Sciatic nerve (tissue), 2 donors: ENCODE data around the gene SREK1IP1. TPM values are rescaled to one million over a fixed set of nuclear protein-coding genes. Genes with fewer than 3 reads are reported as not detected.

Experiments
- ATAC-seq: fragments of 200-7000 bp; cut with Tn5 transposase; one replicate; pipeline ENCODE4 v1.9.1; 2020; ENCODE audit warnings: mild to moderate bottlenecking, moderate library complexity
- DNase-seq: peaks from one replicate; pipeline ENCODE4 v3.0.0-alpha.2; 2020; ENCODE audit warnings: low spot score
- intact Hi-C: fragments of 100-400 bp; cut with DNase I; formaldehyde crosslinking; loops from one replicate; pipeline ENCODE4 v1.14.2; 2022
- total RNA-seq: library from RNA; stranded (reverse); fragmentation: NEBNext Ultra II Directional; extraction: Animal tissue kit (Norgen Biotek cat#: 25700); gene quantifications from one replicate; pipeline ENCODE4 v1.2.1, GENCODE V29; 2021
- donor health status: DM: no; HTN: no; CAD: no.
- donor health status: DM: no; HTN: no; CAD: no.

Gene SREK1IP1
- 21.6 TPM for total RNA-seq

DNA sequence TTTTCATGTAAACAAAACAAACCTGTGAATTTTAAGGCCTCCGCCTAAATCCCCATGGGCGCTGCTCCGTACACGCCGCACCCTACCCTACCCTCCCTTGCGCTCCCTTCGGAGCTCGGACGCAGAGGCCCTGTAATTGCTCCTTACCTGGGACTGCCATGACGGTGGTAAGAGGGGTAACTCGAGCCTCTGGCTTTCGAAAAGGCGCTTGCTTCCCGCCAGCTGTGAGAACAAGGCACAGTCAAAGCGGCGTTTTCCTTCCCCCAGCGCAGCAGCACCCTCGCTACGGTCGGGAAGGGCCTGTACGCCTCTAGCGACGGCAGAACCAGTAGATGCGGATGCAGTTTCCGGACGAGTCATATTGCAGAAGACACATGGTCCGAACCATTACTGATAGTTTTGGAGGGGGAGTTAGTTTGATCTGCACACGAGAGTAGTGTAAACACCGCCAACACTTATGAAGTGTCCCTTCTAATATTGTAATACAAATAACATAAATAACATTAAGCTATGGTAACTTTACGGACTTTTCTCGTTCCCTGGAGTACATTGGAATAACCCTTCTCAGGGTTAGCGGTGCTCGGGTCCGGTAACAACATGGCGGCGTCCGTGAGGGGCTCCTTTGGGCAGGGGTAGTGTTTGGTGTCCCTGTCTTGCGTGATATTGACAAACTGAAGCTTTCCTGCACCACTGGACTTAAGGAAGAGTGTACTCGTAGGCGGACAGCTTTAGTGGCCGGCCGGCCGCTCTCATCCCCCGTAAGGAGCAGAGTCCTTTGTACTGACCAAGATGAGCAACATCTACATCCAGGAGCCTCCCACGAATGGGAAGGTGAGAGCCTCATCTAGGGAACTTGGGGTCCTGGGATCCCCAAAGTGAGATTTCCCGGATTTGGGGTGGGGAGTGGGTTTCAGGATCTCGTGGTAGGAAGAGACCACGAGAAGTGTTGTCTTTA lies at the start of gene SREK1IP1, which contains the start of gene CWC27:
Gene SREK1IP1 (minus strand): TSS at position 334 of the 955 bp plus-strand sequence. CDS start 174 bp downstream, at position 160.
Gene CWC27 (plus strand): TSS at position 573 of the 955 bp plus-strand sequence. CDS start 217 bp downstream, at position 790.
- intact Hi-C loops, result no loop called here
- ATAC-seq (peak; percentile 99), DNase-seq (peak; percentile 86)

DNA sequence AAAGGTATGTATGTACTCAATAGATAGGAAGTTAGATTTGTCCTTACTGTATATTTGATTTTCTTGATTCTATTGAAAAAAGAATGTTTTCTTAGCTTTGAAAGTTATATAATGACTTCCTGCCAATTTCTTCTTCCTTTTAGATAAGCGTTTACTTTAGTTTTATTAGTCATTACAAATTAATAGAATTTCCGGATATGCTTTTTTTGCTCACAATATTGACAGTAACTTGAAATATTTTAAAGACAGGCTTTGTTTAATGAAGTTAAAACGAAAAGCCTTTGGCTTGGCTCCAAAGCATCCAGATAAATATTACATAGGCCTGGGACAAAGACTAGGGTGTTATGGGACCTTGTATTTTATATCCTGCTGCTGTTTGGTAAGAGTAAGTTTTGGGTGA lies 49.8 kb upstream of the SREK1IP1 start:
- no peak for DNase-seq
- intact Hi-C loops, result loop anchor here (10.0 kb wide), 1 partner anchor 667 kb away; the partner anchor contains the start of gene ADAMTS6
- ATAC-seq, result no peak

DNA sequence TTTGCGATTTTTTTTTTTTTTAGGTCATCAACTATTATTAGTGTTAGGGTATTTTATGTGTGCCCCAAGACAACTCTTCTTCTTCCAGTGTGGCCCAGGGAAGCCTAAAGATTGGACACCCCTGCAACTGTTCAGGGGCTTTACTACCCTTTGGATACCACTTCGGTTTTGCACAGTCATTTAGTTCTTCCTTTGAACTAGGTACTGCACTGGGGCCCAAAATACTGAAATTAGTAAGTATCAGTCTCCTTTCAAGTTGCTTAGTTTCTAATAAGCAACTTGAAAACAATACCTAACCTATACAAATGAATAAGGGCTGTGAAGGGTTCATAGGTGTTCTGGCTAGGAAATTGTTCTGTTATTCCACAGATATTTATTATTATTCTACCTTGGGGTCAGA lies 45.6 kb upstream of the SREK1IP1 start:
- intact Hi-C loops, result loop anchor here (10.0 kb wide), 1 partner anchor 671 kb away; the partner anchor contains the start of gene ADAMTS6
- DNase-seq (no peak), ATAC-seq (no peak)

DNA sequence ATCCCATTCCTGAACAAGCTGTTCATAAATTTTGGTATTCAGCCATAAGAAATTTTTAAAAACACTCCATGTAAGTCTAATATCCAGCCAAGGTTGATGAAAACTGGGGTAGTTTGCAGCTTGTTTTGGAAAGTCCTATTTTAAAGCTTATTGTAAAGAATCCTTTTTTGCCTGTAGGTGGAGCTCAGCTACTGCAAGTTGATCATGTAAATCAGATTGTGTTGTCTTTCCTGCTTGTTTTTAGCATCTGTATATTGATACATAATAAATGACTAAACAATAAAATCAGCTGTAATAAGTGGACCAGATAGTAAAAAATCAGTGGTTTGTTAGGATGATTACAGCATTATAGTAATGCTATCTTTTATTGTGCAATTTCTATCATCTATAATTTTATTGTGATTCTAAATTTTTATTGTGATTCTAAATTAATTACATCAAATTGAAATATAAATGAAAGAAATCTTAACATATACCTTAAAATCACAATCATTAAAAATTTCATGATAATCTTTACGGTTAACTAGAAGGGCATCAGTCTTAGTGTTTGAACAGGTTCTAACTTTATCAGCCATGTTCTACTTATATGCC lies 42.7 kb upstream of the SREK1IP1 start:
- peak; percentile 57 for ATAC-seq
- intact Hi-C loops, result loop anchor here (10.0 kb wide), 1 partner anchor 674 kb away; the partner anchor contains the start of gene ADAMTS6

DNA sequence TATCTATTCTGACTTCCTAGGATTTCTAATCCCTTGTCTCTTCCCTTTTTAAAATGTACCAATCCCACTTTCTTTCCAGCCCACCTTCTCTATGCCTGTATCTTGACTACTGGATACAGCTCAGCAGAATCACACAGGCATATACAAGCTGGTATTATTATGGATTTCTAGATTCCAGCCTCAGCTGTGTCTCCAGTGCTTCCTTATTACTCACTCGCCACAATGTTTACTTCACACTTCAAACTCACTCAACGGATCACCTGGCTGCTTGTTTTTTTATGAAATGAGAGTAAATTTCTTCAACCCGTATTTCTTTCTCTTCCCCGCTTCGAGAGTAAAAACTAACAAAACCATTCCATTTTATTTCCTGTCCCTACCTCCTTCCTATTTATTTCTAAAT lies 39.0 kb upstream of the SREK1IP1 start:
- ATAC-seq, result no peak
- intact Hi-C loops, result no loop called here
- DNase-seq, result no peak

More for the DNA sequence above, 42.7 kb upstream of the SREK1IP1 start:
- DNase-seq, result no peak

DNA sequence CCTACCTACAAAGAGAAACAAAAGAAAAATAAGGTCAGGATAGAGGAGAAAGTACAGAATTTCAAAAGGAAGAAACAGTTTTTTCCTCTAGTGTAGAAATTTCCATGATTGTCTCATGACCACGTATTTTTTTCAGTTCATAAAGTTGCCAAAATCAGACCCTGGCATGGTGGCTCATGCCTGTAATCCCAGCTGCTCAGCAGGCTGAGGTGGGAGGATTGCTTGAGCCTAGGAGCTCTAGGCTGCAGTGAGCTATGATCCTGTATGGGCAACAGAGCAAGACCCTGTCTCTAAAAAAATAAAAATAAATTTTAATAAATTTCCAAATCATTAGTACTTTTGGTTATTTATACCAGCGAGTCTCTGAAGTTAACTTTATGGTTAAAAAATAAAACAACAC lies 38.0 kb upstream of the SREK1IP1 start:
- intact Hi-C loops, result no loop called here
- DNase-seq (no peak), ATAC-seq (no peak)

DNA sequence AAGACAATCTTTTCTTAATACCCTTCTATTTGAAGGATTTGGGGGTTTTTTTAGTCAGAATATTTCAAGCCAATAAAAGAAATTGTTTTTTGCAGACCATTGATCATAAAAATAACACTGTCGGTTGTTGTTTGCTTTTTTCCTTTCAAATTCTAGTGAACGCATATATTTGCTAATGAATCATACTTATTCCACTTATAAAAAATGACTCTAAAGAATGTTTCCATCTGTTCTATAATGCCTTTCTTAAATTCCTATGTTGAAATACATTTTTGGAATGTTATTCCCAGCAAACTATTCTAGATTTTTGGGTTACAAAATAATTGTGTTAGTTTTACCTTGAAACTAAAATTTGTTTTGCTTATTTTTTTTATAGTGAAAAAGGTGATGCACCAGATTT lies 32.4 kb upstream of the SREK1IP1 start:
- ATAC-seq (no peak), DNase-seq (no peak)
- intact Hi-C loops, result no loop called here

DNA sequence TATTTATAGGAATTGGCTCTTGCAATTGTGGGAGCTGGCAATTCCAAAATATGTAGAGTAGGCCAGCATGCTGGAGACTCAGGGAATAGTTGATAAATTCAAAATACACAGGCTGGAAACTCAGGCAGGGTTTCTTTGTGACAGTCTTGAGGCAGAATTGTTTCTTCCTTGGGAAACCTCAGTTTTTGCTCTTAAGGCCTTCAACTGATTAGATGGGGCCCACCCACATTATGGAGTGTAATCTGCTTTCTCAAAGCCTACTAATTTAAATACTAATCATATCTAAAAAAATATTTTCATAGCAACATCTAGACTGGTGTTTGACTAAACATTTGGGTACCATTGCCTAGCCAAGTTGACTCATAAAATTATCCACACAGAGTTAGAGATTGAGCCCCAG lies 27.8 kb upstream of the SREK1IP1 start:
- intact Hi-C loops, result no loop called here
- DNase-seq, result no peak
- no peak for ATAC-seq

DNA sequence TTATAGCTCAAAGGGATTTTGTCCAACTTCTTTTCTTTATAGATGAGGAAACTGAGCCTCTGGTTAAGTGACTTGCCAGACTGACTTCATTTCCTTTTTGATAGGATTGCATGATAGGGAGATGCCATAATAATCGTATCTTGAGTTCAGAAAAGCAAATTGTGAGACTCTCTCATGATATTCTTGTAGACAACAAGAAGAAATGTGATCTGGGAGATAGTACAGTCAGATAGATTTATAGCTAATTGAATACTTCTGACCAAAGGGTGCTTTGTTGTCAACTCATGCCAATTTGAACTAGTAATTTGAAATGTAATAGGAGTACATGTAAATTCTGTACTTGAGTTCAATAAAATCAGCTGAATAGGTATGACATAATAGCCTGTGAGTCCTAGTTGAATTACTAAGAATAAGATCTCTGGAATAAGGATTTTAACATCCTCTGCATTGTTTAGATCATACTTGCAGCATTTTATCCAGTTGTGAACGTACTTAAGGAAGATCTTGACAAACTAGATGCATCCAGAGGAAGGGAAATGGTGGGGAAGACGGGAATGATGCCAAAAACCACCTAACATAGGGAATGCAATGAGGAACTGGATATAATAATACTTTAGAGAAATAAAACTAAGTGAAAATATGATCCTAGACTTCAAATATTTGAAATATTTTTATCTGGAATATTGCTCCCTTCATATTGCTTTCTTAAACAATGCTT lies 25.7 kb upstream of the SREK1IP1 start:
- intact Hi-C loops, result no loop called here
- ATAC-seq (no peak), DNase-seq (no peak)

DNA sequence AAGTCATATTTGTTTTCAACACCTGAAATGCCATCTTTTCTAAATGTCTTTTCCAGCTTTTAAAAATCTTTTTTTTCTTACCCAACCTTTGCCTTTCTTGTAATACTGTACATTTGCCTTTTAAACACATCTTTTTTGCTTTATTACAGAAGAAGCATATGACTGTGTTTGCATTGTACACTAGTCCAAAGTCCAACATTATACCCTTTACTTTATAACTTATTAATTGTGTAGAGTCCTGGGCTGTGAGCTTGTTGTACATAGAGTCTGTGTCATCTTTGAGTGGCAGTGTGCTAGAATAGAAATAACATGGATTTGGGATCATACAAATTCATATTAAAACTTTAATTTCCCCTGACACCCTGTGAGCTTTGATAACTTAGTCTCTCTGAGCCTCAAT lies 24.0 kb upstream of the SREK1IP1 start:
- no peak for ATAC-seq
- no peak for DNase-seq
- intact Hi-C loops, result no loop called here

DNA sequence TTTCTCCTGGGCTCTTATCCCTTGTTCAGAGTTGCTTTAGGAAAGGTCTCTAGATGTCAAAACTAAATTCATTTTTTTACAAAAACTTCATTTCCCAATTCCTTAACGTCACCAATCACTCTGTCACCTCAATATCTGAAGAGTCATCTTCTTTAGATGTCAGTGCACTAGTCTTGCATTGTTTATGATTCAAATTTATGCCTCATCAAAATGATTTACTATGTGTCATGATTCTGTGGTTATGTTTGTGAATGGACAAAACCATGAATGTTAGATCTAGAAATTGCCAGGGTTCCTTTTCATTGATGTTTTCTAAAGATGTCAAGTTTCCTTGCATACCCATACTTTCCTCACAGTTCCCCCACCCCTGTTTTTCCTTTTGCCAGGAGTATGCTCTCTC lies 21.7 kb upstream of the SREK1IP1 start:
- ATAC-seq (no peak), DNase-seq (no peak)
- intact Hi-C loops, result no loop called here

DNA sequence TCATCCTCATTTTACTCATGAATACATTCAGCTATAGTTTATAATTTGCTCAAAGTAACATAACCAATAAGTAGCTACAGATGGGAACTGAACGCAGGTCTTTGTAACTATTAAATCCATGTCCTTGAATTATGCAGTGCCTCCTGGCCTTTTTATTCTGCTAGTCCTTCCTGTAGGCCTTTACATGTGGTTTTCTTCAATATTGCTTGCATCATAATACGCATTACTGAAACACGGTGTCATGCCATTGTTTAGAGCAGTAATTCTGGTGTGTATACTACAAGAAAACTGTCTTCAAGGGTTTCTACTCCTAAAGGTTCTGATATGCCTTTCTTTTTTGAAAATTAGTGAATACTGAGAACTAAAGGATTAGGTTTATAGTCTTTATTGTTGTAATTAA lies 21.0 kb upstream of the SREK1IP1 start:
- DNase-seq (no peak), ATAC-seq (no peak)
- intact Hi-C loops, result no loop called here

DNA sequence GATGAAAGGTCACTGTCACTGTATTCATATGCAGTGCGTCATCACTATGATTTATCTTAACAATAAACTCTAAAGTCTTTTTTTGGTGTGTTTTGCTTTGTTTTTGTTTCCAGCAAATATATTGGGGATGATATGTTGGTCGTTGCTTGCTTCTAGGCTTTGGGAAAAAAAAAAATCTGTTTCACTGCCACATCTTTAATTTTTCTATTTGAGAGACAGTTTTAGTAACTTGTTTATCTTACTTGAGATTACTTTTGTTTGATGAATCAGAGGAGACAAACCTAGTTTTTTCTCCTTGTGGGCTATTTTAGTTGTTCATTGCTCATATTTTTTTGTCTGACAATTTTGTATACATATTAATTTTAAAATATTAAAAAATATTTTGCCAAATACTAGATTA lies 19.7 kb upstream of the SREK1IP1 start:
- ATAC-seq, result no peak
- DNase-seq, result no peak
- intact Hi-C loops, result no loop called here

DNA sequence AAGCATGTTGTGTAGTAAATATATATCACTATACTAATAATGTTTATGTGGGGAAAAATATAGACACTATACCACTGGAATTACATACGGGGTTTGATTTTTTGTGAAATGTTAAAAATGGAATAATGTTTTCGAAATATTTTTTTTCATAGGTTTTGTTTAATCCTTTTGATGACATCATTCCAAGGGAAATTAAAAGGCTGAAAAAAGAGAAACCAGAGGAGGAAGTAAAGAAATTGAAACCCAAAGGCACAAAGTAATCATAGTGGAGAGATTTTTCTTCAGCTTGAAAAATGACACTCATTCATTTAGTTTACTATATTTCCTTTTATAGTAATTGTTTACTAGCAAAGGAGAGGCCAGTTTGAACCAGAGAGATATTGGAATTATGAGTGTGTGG lies 17.9 kb upstream of the SREK1IP1 start:
- DNase-seq (no peak), ATAC-seq (no peak)
- intact Hi-C loops, result no loop called here

DNA sequence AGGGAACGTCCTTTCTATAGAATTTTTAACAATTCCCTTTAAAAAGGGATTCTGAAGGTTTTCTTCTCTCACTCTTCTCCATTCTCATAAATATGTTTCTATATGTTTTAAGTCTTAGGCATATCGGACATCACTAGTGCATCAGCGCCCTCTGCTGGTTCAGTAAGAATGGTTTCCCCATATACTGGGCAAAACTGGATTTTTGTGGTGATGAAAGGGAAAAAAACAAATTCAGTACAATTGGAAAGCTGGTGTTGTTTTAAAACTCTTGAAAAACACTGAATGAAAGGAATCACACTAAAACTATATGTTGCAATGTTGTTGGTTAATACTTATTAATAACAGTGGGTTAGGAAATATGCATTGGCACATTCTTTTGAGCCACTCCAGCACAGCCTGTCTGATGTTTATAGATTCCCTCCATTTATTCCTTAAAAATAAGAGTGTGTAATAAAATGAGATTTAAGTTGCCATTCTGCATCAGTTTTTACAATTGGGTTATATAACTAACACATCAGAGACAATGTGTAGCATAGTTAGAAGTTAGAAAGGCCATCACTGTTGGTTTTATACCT lies 16.0 kb upstream of the SREK1IP1 start:
- ATAC-seq (peak; percentile 72), DNase-seq (peak; percentile 84)
- intact Hi-C loops, result no loop called here

DNA sequence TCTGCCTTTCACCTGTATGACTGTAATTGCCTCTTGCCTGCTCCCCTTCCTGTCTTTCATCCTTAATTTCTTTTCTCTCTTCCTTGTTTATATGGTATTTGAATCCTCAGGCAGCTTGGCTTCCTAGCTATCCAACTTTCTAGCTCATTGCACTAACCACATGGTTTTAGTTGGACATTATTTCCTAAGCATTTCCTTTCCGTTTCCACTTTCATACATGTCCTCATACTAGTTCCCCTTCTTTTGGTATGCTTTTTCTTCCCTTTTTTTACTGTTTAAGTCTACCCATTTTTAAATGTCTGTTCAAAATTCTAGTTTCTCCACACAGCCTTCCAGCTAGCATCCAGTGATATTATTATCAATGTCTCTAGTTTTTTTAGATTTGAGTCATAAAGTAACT lies 6.8 kb upstream of the SREK1IP1 start:
- no peak for DNase-seq
- intact Hi-C loops, result no loop called here
- ATAC-seq, result no peak

DNA sequence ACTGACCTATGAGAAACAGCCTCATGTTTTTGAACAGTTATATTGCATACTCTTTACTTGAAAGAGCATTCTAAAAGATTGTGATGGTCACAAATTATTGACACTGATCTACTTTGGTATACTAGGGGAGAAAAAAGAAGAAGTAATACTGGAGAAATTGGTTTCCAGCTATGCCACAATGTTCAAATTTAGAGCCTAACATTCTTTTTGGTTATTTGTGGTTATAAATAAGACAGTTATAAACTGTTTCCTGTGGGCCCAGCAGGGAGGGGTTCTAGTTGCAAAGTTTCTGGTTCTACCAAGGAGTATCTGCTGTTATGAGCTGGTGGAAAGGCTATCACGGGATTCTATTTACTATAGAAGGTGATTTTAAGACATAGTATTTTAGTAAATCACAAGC lies 5.0 kb upstream of the SREK1IP1 start:
- DNase-seq (no peak), ATAC-seq (no peak)
- intact Hi-C loops, result no loop called here

DNA sequence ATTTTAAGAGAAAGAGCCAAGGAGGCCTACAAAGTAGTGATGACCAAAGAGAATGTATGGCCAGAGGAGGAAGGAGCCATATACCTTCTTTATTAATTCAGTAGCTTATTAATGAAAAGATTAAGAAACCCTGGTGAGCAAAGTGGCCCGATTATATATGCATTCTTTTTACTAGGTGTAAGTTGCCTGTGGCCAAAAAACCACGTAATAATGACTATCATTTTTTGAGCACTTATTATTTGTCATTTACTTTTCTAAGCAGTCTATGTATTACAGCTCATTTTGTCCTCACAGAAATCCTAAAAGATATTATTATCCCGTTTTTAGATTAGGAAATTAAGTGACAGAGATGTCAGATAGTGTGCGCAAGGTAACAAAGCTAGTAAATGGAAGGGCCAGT lies 3.2 kb upstream of the SREK1IP1 start:
- ATAC-seq (no peak), DNase-seq (no peak)
- intact Hi-C loops, result no loop called here

DNA sequence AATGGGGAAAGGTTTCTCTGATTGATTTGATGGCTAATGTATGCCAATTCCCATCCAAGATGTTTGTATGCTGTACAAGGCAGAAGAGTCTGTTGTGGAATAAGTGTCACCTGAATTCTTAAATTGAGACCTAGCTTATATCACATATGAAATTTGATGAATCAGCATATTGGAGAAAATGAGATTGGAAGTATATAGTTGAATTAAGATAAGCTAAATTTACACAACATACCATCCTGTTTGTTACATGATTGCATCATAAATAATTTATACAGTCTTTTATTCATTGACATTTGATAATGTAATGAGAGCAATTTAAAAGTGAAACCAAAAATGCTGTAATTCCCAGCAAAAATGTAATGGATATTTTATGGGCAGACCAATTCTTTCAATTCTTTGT lies 1.4 kb upstream of the SREK1IP1 start:
- intact Hi-C loops, result no loop called here
- no peak for ATAC-seq
- DNase-seq, result no peak
